Measurements from ENCODE around the gene AMY1C. TPM values are rescaled to one million over a fixed set of nuclear protein-coding genes. Genes with fewer than 3 reads are reported as not detected.
"Not testable (repeated sequence)": the region's sequence is repeated elsewhere in the genome, so short reads cannot be mapped to it uniquely, and the experiment has no call there.

Gene AMY1C
- total RNA-seq (2021; ENCODE audit: unreplicated experiment) = not detected
- polyA plus RNA-seq (2012) = not detected in 2 replicates
- Bru-seq, nascent RNA = not detected
- not detected for BruChase-seq, experiment 1, labeled RNA remaining after a 6-hour chase
- BruChase-seq, experiment 2, labeled RNA remaining after a 2-hour chase = not detected
- long read RNA-seq = 0 reads

GRCh38 chr1:103749598-103749997, at the start of gene AMY1C:
AMY1C (plus strand) TSS chr1:103749898; CDS start chr1:103750470, 572 bp downstream.
- RAD21 ChIA-PET (ENCODE audit: low non-redundant PET in 1 of 2, low total read pairs in 2 of 2, uncharacterized antibody in 2 of 2, unreplicated experiment in 2 of 2); H4K20me1 ChIP-seq (ENCODE audit: insufficient read depth); H3K79me2 ChIP-seq (ENCODE audit: insufficient read depth, low read length); intact Hi-C loops (cut with micrococcal nuclease); H3K9me3 ChIP-seq (ENCODE audit: control insufficient read depth in 1 of 2, insufficient read depth in 1 of 2, low read depth in 1 of 2, low read length in 2 of 2); H3K9me2 ChIP-seq (ENCODE audit: insufficient read depth); H3K27ac ChIP-seq (ENCODE audit: low read depth, low read length); H2AFZ ChIP-seq (ENCODE audit: low read depth, low read length, poor library complexity, severe bottlenecking); POLR2A ChIA-PET; H3K36me3 ChIP-seq (ENCODE audit: control insufficient read depth in 1 of 2, insufficient read depth in 2 of 2, low read length in 2 of 2); H3K4me1 ChIP-seq (ENCODE audit: control insufficient read depth in 1 of 2, insufficient read depth in 2 of 2, low read length in 2 of 2); BruUV-seq (replicated peaks); DNase-seq (ENCODE audit: low read depth, low spot score); H3K4me2 ChIP-seq (ENCODE audit: low read length); CTCF ChIA-PET; H3K4me3 ChIP-seq (replicated peaks in 1 of 2; ENCODE audit: low read depth in 1 of 2, low read length in 2 of 2); H3K27me3 ChIP-seq (ENCODE audit: insufficient read depth, low read length); H3K9ac ChIP-seq (ENCODE audit: low read length); ATAC-seq: not testable (repeated sequence)

DNA sequence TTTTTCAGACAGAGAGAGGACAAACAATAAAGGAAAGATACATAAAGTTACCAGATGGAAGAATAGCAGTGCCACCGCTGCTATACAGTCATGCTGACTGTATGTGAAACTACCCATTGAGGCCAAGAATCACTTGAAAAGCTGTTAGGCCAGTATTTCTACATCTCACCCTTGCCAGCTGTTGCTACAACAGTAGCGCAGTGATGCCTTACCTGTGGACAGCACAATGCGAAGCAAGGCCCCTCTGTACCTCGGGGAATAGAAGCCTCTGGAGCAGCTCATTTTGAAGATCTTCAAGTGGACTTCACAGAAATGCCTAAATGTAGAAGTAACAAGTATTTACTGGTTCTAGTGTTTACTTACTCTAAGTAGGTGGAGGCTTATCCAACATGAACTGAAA, 49.0 kb upstream of the AMY1C start:
- DNase-seq (ENCODE audit: low read depth, low spot score); H4K20me1 ChIP-seq (ENCODE audit: insufficient read depth); H3K79me2 ChIP-seq (ENCODE audit: insufficient read depth, low read length); H3K9me2 ChIP-seq (ENCODE audit: insufficient read depth); H3K9ac ChIP-seq (ENCODE audit: low read length); H2AFZ ChIP-seq (ENCODE audit: low read depth, low read length, poor library complexity, severe bottlenecking); ATAC-seq; H3K27me3 ChIP-seq (ENCODE audit: insufficient read depth, low read length); H3K4me3 ChIP-seq (replicated peaks in 1 of 2; ENCODE audit: low read depth in 1 of 2, low read length in 2 of 2); H3K9me3 ChIP-seq (ENCODE audit: control insufficient read depth in 1 of 2, insufficient read depth in 1 of 2, low read depth in 1 of 2, low read length in 2 of 2); H3K4me2 ChIP-seq (ENCODE audit: low read length); H3K27ac ChIP-seq (ENCODE audit: low read depth, low read length); intact Hi-C loops (cut with micrococcal nuclease); RAD21 ChIA-PET (ENCODE audit: low non-redundant PET in 1 of 2, low total read pairs in 2 of 2, uncharacterized antibody in 2 of 2, unreplicated experiment in 2 of 2); H3K36me3 ChIP-seq (ENCODE audit: control insufficient read depth in 1 of 2, insufficient read depth in 2 of 2, low read length in 2 of 2); POLR2A ChIA-PET; H3K4me1 ChIP-seq (ENCODE audit: control insufficient read depth in 1 of 2, insufficient read depth in 2 of 2, low read length in 2 of 2); BruUV-seq (replicated peaks); CTCF ChIA-PET: not testable (repeated sequence)

DNA sequence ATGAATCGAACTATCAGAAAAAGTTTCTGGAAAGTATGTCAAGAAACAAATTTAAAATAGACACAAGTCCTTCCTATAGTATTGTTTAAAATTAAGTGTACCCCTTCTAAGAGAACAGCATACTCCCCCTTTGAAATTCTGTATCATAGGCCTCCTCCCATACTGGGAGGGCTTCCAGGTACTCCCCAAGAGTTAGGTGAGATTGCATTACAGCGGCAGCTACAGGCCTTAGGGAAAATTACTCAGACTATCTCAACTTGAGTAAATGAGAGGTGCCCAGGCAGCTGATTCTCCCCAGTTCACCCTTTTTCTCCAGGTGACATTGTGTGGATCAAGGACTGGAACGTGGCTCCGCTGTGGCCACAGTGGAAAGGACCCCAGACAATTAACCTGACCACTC, 48.4 kb upstream of the AMY1C start:
- POLR2A ChIA-PET; RAD21 ChIA-PET (ENCODE audit: low non-redundant PET in 1 of 2, low total read pairs in 2 of 2, uncharacterized antibody in 2 of 2, unreplicated experiment in 2 of 2); H3K27ac ChIP-seq (ENCODE audit: low read depth, low read length); H3K4me2 ChIP-seq (ENCODE audit: low read length); H3K9ac ChIP-seq (ENCODE audit: low read length); intact Hi-C loops (cut with micrococcal nuclease); H3K9me3 ChIP-seq (ENCODE audit: control insufficient read depth in 1 of 2, insufficient read depth in 1 of 2, low read depth in 1 of 2, low read length in 2 of 2); CTCF ChIA-PET; H3K4me3 ChIP-seq (replicated peaks in 1 of 2; ENCODE audit: low read depth in 1 of 2, low read length in 2 of 2); H3K27me3 ChIP-seq (ENCODE audit: insufficient read depth, low read length); DNase-seq (ENCODE audit: low read depth, low spot score); H3K79me2 ChIP-seq (ENCODE audit: insufficient read depth, low read length); BruUV-seq (replicated peaks); H4K20me1 ChIP-seq (ENCODE audit: insufficient read depth); ATAC-seq; H2AFZ ChIP-seq (ENCODE audit: low read depth, low read length, poor library complexity, severe bottlenecking); H3K9me2 ChIP-seq (ENCODE audit: insufficient read depth); H3K4me1 ChIP-seq (ENCODE audit: control insufficient read depth in 1 of 2, insufficient read depth in 2 of 2, low read length in 2 of 2); H3K36me3 ChIP-seq (ENCODE audit: control insufficient read depth in 1 of 2, insufficient read depth in 2 of 2, low read length in 2 of 2): not testable (repeated sequence)

GRCh38 chr1:103707670-103708069, 42.0 kb upstream of the AMY1C start:
- RAD21 ChIA-PET (ENCODE audit: low non-redundant PET in 1 of 2, low total read pairs in 2 of 2, uncharacterized antibody in 2 of 2, unreplicated experiment in 2 of 2); ATAC-seq; H3K27me3 ChIP-seq (ENCODE audit: insufficient read depth, low read length); POLR2A ChIA-PET; H3K9ac ChIP-seq (ENCODE audit: low read length); H3K9me3 ChIP-seq (ENCODE audit: control insufficient read depth in 1 of 2, insufficient read depth in 1 of 2, low read depth in 1 of 2, low read length in 2 of 2); intact Hi-C loops (cut with micrococcal nuclease); H3K4me2 ChIP-seq (ENCODE audit: low read length); H3K9me2 ChIP-seq (ENCODE audit: insufficient read depth); CTCF ChIA-PET; H3K4me3 ChIP-seq (replicated peaks in 1 of 2; ENCODE audit: low read depth in 1 of 2, low read length in 2 of 2); H3K79me2 ChIP-seq (ENCODE audit: insufficient read depth, low read length); H4K20me1 ChIP-seq (ENCODE audit: insufficient read depth); H3K4me1 ChIP-seq (ENCODE audit: control insufficient read depth in 1 of 2, insufficient read depth in 2 of 2, low read length in 2 of 2); H3K27ac ChIP-seq (ENCODE audit: low read depth, low read length); BruUV-seq (replicated peaks); DNase-seq (ENCODE audit: low read depth, low spot score); H2AFZ ChIP-seq (ENCODE audit: low read depth, low read length, poor library complexity, severe bottlenecking); H3K36me3 ChIP-seq (ENCODE audit: control insufficient read depth in 1 of 2, insufficient read depth in 2 of 2, low read length in 2 of 2): not testable (repeated sequence)

DNA sequence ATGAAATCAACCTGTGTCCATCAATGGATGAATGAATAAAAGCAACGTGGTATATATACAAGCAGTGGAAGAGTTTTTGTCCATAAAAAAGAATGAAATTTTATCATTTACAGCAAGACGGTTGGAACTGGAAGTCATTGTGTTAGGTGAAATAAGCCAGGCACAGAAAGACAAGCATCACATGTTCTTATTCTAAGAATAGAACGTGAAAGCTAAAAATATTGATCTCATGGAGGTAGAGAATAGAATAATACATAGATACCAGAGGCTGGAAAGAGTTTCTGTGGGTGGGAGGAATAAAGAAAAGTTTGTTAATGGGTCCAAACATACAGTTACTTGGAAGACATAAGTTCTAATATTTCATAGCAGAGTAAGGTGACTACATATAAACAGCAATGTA, 39.3 kb upstream of the AMY1C start:
- H3K4me2 ChIP-seq (ENCODE audit: low read length) = not testable (repeated sequence)

More for the DNA sequence above, 39.3 kb upstream of the AMY1C start:
- H3K27me3 ChIP-seq (ENCODE audit: insufficient read depth, low read length); intact Hi-C loops (cut with micrococcal nuclease); H3K27ac ChIP-seq (ENCODE audit: low read depth, low read length); ATAC-seq; H3K9me3 ChIP-seq (ENCODE audit: control insufficient read depth in 1 of 2, insufficient read depth in 1 of 2, low read depth in 1 of 2, low read length in 2 of 2); RAD21 ChIA-PET (ENCODE audit: low non-redundant PET in 1 of 2, low total read pairs in 2 of 2, uncharacterized antibody in 2 of 2, unreplicated experiment in 2 of 2); H3K9me2 ChIP-seq (ENCODE audit: insufficient read depth); H3K4me3 ChIP-seq (replicated peaks in 1 of 2; ENCODE audit: low read depth in 1 of 2, low read length in 2 of 2); CTCF ChIA-PET; DNase-seq (ENCODE audit: low read depth, low spot score); BruUV-seq (replicated peaks); H3K9ac ChIP-seq (ENCODE audit: low read length); H4K20me1 ChIP-seq (ENCODE audit: insufficient read depth); POLR2A ChIA-PET; H2AFZ ChIP-seq (ENCODE audit: low read depth, low read length, poor library complexity, severe bottlenecking); H3K4me1 ChIP-seq (ENCODE audit: control insufficient read depth in 1 of 2, insufficient read depth in 2 of 2, low read length in 2 of 2); H3K36me3 ChIP-seq (ENCODE audit: control insufficient read depth in 1 of 2, insufficient read depth in 2 of 2, low read length in 2 of 2); H3K79me2 ChIP-seq (ENCODE audit: insufficient read depth, low read length): not testable (repeated sequence)

All from HCT116 (cell line).